Keratinocyte (primary cell): ENCODE measurements around the gene TAP1. TPM values are rescaled to one million over a fixed set of nuclear protein-coding genes. Genes with fewer than 3 reads are reported as not detected.

Experiments used
- DNase-seq: peaks from one replicate; pipeline ENCODE4 v3.0.0-alpha.2; 2011; ENCODE audit warnings: low read depth, missing footprints, low spot score
- FAIRE-seq: peaks from 2 replicates; lab custom pipeline; 2011; peaks lifted over from hg19 to GRCh38; lab: Jason Lieb, UNC
- H2AFZ ChIP-seq: 2 replicates; pipeline ENCODE4 v1.6.0; 2012; ENCODE audit warnings: low read length, control low read depth, inconsistent platforms; ENCODE audit not compliant: control insufficient read depth
- H3K27ac ChIP-seq: 2 replicates; pipeline ENCODE4 v1.5.1; 2011; ENCODE audit warnings: low read length; ENCODE audit not compliant: control insufficient read depth, insufficient read depth
- H3K27me3 ChIP-seq: 3 replicates; pipeline ENCODE4 v1.6.0; 2011; ENCODE audit warnings: low read length; ENCODE audit not compliant: control insufficient read depth, insufficient read depth; ENCODE audit errors: extremely low read depth
- H3K36me3 ChIP-seq, 2 experiments: 2 replicates in 1 of 2; 3 replicates in 1 of 2; pipeline ENCODE4 v1.5.1; 2011; ENCODE audit warnings: low read length in 2 of 2, mild to moderate bottlenecking in 1 of 2; ENCODE audit not compliant: control insufficient read depth in 2 of 2, insufficient read depth in 2 of 2; ENCODE audit errors: extremely low read depth in 1 of 2
- H3K4me1 ChIP-seq: 3 replicates; pipeline ENCODE4 v1.5.1; 2011; ENCODE audit warnings: low read length; ENCODE audit not compliant: control insufficient read depth, insufficient read depth; ENCODE audit errors: extremely low read depth
- H3K4me2 ChIP-seq: 3 replicates; pipeline ENCODE4 v1.6.0; 2011; ENCODE audit warnings: low read depth, low read length; ENCODE audit not compliant: control insufficient read depth, insufficient read depth; ENCODE audit errors: extremely low read depth
- H3K4me3 ChIP-seq, 3 experiments: fragments of 200-600 bp in 1 of 3; sonication (generic) in 1 of 3; 2 replicates in 2 of 3; 3 replicates in 1 of 3; pipeline ENCODE4 v1.5.1; 2011 to 2016; ENCODE audit warnings: low read length in 3 of 3, mild to moderate bottlenecking in 3 of 3, control low read depth in 2 of 3, inconsistent platforms in 1 of 3, low read depth in 1 of 3, mixed read lengths in 1 of 3, mixed run types in 1 of 3, moderate library complexity in 1 of 3; ENCODE audit not compliant: control insufficient read depth in 2 of 3, insufficient read depth in 2 of 3; ENCODE audit errors: extremely low read depth in 1 of 3
- H3K79me2 ChIP-seq: 2 replicates; pipeline ENCODE4 v1.6.0; 2012; ENCODE audit warnings: low read length; ENCODE audit not compliant: control insufficient read depth, insufficient read depth
- H3K9ac ChIP-seq: 3 replicates; pipeline ENCODE4 v1.6.0; 2011; ENCODE audit warnings: low read length; ENCODE audit not compliant: control insufficient read depth, insufficient read depth; ENCODE audit errors: extremely low read depth
- H3K9me1 ChIP-seq: 3 replicates; pipeline ENCODE4 v1.6.0; 2011; ENCODE audit warnings: low read length; ENCODE audit not compliant: control insufficient read depth, insufficient read depth; ENCODE audit errors: extremely low read depth
- H3K9me3 ChIP-seq: 2 replicates; pipeline ENCODE4 v1.5.1; 2012; ENCODE audit warnings: low read depth, low read length; ENCODE audit not compliant: control insufficient read depth
- H4K20me1 ChIP-seq: 3 replicates; pipeline ENCODE4 v1.6.0; 2011; ENCODE audit warnings: low read length; ENCODE audit not compliant: control insufficient read depth, insufficient read depth; ENCODE audit errors: extremely low read depth
- CTCF ChIP-seq, 3 experiments: IDR thresholded peaks in 1 of 3; conservative IDR thresholded peaks in 1 of 3; optimal IDR thresholded peaks in 1 of 3; 2 replicates in 2 of 3; 3 replicates in 1 of 3; pipeline versions ENCODE3 to v1.5.1; 2011; ENCODE audit warnings: low read length in 3 of 3, mild to moderate bottlenecking in 3 of 3, moderate library complexity in 2 of 3, control low read depth in 1 of 3, inconsistent platforms in 1 of 3; ENCODE audit not compliant: insufficient read depth in 2 of 3; ENCODE audit errors: extremely low read depth in 1 of 3
- EZH2 ChIP-seq: IDR thresholded peaks from one replicate; pipeline ENCODE4 v1.6.1; 2012; ENCODE audit warnings: inconsistent platforms, mild to moderate bottlenecking, low read length, moderate library complexity
- dilution Hi-C: fragments of 300-500 bp; cut with MboI; formaldehyde crosslinking; loops from one replicate; pipeline ENCODE4 v1.7.0; 2020; ENCODE audit warnings: low sequenced_read_pairs; ENCODE audit not compliant: extremely low pct_ligation_motif_present
- polyA plus RNA-seq, 5 experiments: library from polyadenylated mRNA; depleted of rRNA in 3 of 5; stranded (reverse) in 3 of 5; stranded (forward) in 1 of 5; unstranded in 1 of 5; fragments of >200 nt; gene quantifications; 1 replicate in 1 of 5; 2 replicates in 3 of 5; 3 replicates in 1 of 5; pipeline versions ENCODE4 v1.2.1 to v1.2.3, GENCODE V29; 2011 to 2012; ENCODE audit warnings: missing spikeins in 2 of 5, low read depth in 1 of 5, low replicate concordance in 1 of 5

Gene TAP1
- polyA plus RNA-seq, 1 donor (not counting 4 experiments of a cell fraction or from before 2014, with no cell fraction given), result 56.1 TPM

DNA sequence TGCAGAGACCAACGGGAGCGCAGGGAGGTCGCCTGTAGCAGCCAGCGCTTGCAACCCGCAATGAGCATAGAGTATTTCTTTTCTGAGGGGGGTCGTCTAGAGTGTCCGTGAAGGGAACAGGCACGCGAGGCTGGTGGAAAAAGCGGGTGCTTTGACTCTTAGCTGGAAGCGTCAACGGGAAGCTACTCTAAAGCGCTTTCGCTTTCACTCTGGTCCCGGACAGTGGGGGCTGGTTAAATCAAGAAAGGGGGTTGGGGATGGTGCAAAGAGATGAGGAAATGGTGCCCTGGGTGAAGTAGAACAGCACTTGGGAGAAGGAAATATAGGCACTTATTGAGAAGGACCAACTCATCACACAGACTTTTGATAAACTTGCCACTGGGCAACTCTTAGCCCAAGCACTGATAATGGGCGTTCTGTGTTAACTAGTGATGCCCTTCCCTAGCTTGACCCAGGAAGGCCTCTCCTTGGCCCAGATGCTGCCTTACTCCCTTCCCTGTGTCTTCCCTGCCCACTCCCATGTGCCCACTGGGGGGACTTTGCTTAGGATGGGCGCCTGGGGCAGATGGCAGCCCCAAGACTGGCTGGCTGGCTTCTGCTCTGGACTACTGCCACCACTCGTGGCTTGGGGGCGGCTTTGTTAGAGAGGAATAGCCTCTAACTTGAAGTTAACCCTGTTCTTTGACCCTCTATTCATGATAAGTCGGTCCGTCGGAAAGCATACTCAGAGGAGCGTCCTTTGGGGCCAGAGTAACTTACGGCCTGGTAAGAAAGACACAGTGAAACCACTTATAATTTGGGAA lies 1.1 kb upstream of the TAP1 start:
- FAIRE-seq (no peak), DNase-seq (no peak)
- Histone ChIP-seq H3K9ac (peak overlapping the region; percentile 93), H3K36me3 (peaks cover 12% of the 10 kb centered on the region in 2 experiments), H3K4me1 (peaks cover 24% of the 10 kb centered on the region), H3K79me2 (peaks cover 21% of the 10 kb centered on the region), H3K9me3 (no peaks in the 10 kb centered on the region), H2AFZ (peak overlapping the region; percentile 86), H4K20me1 (no peaks in the 10 kb centered on the region), H3K4me2 (peak overlapping the region; percentile 92), H3K27ac (peak overlapping the region; percentile 48), H3K4me3 (peak overlapping the region; percentile 84 to 89 (median 86)), H3K9me1 (no peaks in the 10 kb centered on the region), H3K27me3 (no peaks in the 10 kb centered on the region)
- dilution Hi-C loops, result no loop called here
- TF ChIP-seq EZH2 (no peak), CTCF (optimal IDR thresholded peaks at IDR 0.05 in 1 of 3, IDR thresholded peaks at IDR 0.05 in 1 of 3, conservative IDR thresholded peaks at IDR 0.05 in 1 of 3; ENCODE audit: extremely low read depth in 1 of 3, insufficient read depth in 2 of 3, low read length in 3 of 3) (no peak)

DNA sequence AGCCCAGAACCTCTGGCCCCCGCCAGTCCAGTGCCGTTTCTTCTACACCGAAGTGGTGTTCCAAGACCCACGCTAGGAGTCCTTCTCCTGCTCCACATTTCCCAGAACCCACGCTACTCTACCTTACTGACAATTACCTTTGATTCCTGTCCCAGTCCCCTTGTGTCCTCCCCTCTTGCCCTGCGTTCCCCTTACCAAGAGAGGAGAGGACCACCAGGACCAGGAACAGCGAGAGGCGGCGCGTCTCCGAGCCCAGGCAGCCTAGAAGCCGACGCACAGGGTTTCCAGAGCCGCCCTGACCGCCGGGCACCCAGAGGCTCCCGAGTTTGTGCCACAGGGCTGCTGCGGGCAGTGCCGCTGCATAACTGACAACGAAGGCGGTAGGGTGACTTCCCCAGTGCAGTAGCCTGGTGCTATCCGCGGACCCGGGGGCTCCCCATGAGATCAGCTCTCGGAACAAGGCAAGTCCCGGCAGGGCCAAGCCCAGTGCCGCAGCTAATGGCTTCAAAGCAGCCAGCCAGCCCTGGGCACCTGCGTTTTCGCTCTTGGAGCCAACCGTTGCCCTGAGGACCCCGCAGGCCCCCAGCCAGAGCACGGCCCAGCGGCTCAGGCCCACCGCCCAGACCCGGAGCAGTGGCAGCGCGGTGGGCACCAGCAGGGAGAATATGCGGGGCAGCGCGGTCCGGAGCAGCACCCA lies 512 bp downstream of the TAP1 start:
- no peaks in the 10 kb centered on the region for H3K9me1 ChIP-seq
- no peak for TF ChIP-seq CTCF (optimal IDR thresholded peaks at IDR 0.05 in 1 of 3, IDR thresholded peaks at IDR 0.05 in 1 of 3, conservative IDR thresholded peaks at IDR 0.05 in 1 of 3; ENCODE audit: extremely low read depth in 1 of 3, insufficient read depth in 2 of 3, low read length in 3 of 3)
- TF ChIP-seq EZH2, result no peak
- dilution Hi-C loops, result no loop called here
- H2AFZ ChIP-seq, result peak overlapping the region; percentile 68
- H3K4me3 ChIP-seq, result peak overlapping the region; percentile 84 to 89 (median 86)
- peak overlapping the region; percentile 95 for H3K27ac ChIP-seq
- no peaks in the 10 kb centered on the region for H3K9me3 ChIP-seq
- H3K36me3 ChIP-seq, result peaks cover 19 to 22% of the 10 kb centered on the region in 2 experiments
- peaks cover 24% of the 10 kb centered on the region for H3K4me1 ChIP-seq
- H3K27me3 ChIP-seq, result no peaks in the 10 kb centered on the region
- peaks cover 21% of the 10 kb centered on the region for H3K79me2 ChIP-seq
- H3K9ac ChIP-seq, result peak overlapping the region; percentile 93
- H3K4me2 ChIP-seq, result peak overlapping the region; percentile 92
- DNase-seq (no peak), FAIRE-seq (no peak)
- H4K20me1 ChIP-seq, result no peaks in the 10 kb centered on the region
